GM12878 (cell line): ENCODE results near the gene UBE2E2. TPM values are rescaled to one million over a fixed set of nuclear protein-coding genes. Genes with fewer than 3 reads are reported as not detected.
A peak's percentile ranks its signal among the peaks of the same experiment; 100 is the strongest.

Experiments used
- ATAC-seq: fragments of 200-7000 bp; cut with Tn5 transposase; 3 replicates; pipeline ENCODE4 v1.9.1; 2020; ENCODE audit warnings: mild to moderate bottlenecking, moderate library complexity
- BruUV-seq: library from RNA; stranded (reverse); fragments of 400-500 nt; replicated peaks from 2 replicates; lab custom pipeline; 2021; lab: Mats Ljungman, UMichigan
- CTCF ChIA-PET: fragments of 300-600 bp; sonication (Branson Sonifier 250); formaldehyde crosslinking; extraction: SDS; loops from one replicate; lab custom pipeline; 2021; ENCODE audit warnings: inconsistent platforms; lab: Yijun Ruan, JAX
- POLR2A ChIA-PET: fragments of 350-600 bp; formaldehyde crosslinking; extraction: SDS; loops from one replicate; lab custom pipeline; 2021; ENCODE audit warnings: inconsistent platforms; lab: Charles Lee
- RAD21 ChIA-PET: fragments of 300-600 bp; sonication (Branson Sonifier 250); formaldehyde crosslinking; loops from one replicate; lab custom pipeline; 2023; ENCODE audit warnings: antibody characterized with exemption; ENCODE audit not compliant: unreplicated experiment; lab: Charles Lee
- SMC1A ChIA-PET: fragments of 300-600 bp; sonication (Branson Sonifier 250); formaldehyde crosslinking; loops from one replicate; lab custom pipeline; 2023; ENCODE audit not compliant: unreplicated experiment, uncharacterized antibody; lab: Charles Lee
- DNase-seq: peaks from one replicate; pipeline ENCODE4 v3.0.0-alpha.2; 2011; ENCODE audit warnings: low read depth, low spot score
- FAIRE-seq: peaks from 3 replicates; lab custom pipeline; 2011; peaks lifted over from hg19 to GRCh38; lab: Jason Lieb, UNC
- H2AFZ ChIP-seq: 2 replicates; pipeline ENCODE4 v1.6.0; 2011; ENCODE audit warnings: low read depth, low read length, control low read depth; ENCODE audit not compliant: control insufficient read depth
- H3K27ac ChIP-seq: 2 replicates; pipeline ENCODE4 v1.5.1; 2011; ENCODE audit warnings: control low read depth; ENCODE audit not compliant: control insufficient read depth, insufficient read depth
- H3K27me3 ChIP-seq, 2 experiments: replicated peaks in 1 of 2; 2 replicates each; pipeline versions ENCODE4 v1.6.0 to v1.6.1; 2011; ENCODE audit warnings: low read length in 1 of 2; ENCODE audit not compliant: control insufficient read depth in 2 of 2, insufficient read depth in 2 of 2
- H3K36me3 ChIP-seq, 2 experiments: 2 replicates each; pipeline ENCODE4 v1.5.1; 2011; ENCODE audit warnings: low read length in 1 of 2; ENCODE audit not compliant: control insufficient read depth in 2 of 2, insufficient read depth in 2 of 2
- H3K4me1 ChIP-seq: 2 replicates; pipeline ENCODE4 v1.6.1; 2011; ENCODE audit warnings: mild to moderate bottlenecking, low read length, moderate library complexity, mixed read lengths; ENCODE audit not compliant: control insufficient read depth, insufficient read depth
- H3K4me2 ChIP-seq: 2 replicates; pipeline ENCODE4 v1.6.0; 2011; ENCODE audit warnings: control low read depth; ENCODE audit not compliant: control insufficient read depth, insufficient read depth
- H3K4me3 ChIP-seq: fragments of 200-600 bp; sonication (generic); 2 replicates; pipeline ENCODE4 v1.5.1; 2016
- H3K79me2 ChIP-seq: 2 replicates; pipeline ENCODE4 v1.6.0; 2011; ENCODE audit warnings: low read length; ENCODE audit not compliant: control insufficient read depth, insufficient read depth
- H3K9ac ChIP-seq: 2 replicates; pipeline ENCODE4 v1.8.0; 2011; ENCODE audit warnings: low read length, control low read depth, mixed read lengths; ENCODE audit not compliant: control insufficient read depth, insufficient read depth
- H3K9me3 ChIP-seq: replicated peaks from 3 replicates; pipeline ENCODE4 v1.5.1; 2011; ENCODE audit warnings: mild to moderate bottlenecking, low read length; ENCODE audit not compliant: control insufficient read depth, insufficient read depth
- H4K20me1 ChIP-seq: 2 replicates; pipeline ENCODE4 v1.6.0; 2011; ENCODE audit not compliant: control insufficient read depth, insufficient read depth
- CREB1 ChIP-seq: IDR thresholded peaks from 2 replicates; pipeline ENCODE4 v1.6.1; 2012; ENCODE audit warnings: low read depth, mild to moderate bottlenecking, inconsistent platforms
- EED ChIP-seq: sonication (generic); IDR thresholded peaks from 2 replicates; pipeline ENCODE4 v1.6.1; 2016; ENCODE audit warnings: antibody characterized with exemption, low read depth
- ESRRA ChIP-seq: IDR thresholded peaks from 2 replicates; pipeline ENCODE4 v1.6.1; 2012; ENCODE audit warnings: mild to moderate bottlenecking, low read length, improper control_type of control experiment
- EZH2 ChIP-seq: IDR thresholded peaks from 2 replicates; pipeline ENCODE4 v1.6.1; 2012; ENCODE audit warnings: low read depth, mild to moderate bottlenecking, control low read depth, inconsistent platforms, low read length, borderline replicate concordance; ENCODE audit not compliant: control insufficient read depth
- GATAD2B ChIP-seq: fragments of 450-650 bp; conservative IDR thresholded peaks from 2 replicates; pipeline ENCODE4 v1.6.1; 2017; ENCODE audit warnings: low read depth, mild to moderate bottlenecking, moderate library complexity
- MEF2B ChIP-seq: fragments of 450-650 bp; IDR thresholded peaks from 2 replicates; pipeline ENCODE4 v1.6.1; 2018; ENCODE audit warnings: mild to moderate bottlenecking, moderate library complexity; ENCODE audit not compliant: partially characterized antibody, poor library complexity, severe bottlenecking
- MLLT1 ChIP-seq: fragments of 450-650 bp; IDR thresholded peaks from 2 replicates; pipeline ENCODE4 v1.6.1; 2016; ENCODE audit warnings: mild to moderate bottlenecking
- NFXL1 ChIP-seq: fragments of 450-650 bp; IDR thresholded peaks from 2 replicates; pipeline ENCODE4 v1.6.1; 2017; ENCODE audit warnings: antibody characterized with exemption, mild to moderate bottlenecking, borderline replicate concordance
- NR2C1 ChIP-seq: fragments of 450-650 bp; IDR thresholded peaks from 2 replicates; pipeline ENCODE4 v1.6.1; 2017; ENCODE audit warnings: antibody characterized with exemption, mild to moderate bottlenecking, moderate library complexity
- PAX5 ChIP-seq: IDR thresholded peaks from 2 replicates; pipeline ENCODE4 v1.6.1; 2011; ENCODE audit warnings: low read depth, low read length, borderline replicate concordance
- PAX8 ChIP-seq: fragments of 450-650 bp; IDR thresholded peaks from 2 replicates; pipeline ENCODE4 v1.6.1; 2017; ENCODE audit warnings: mild to moderate bottlenecking, moderate library complexity
- PBX3 ChIP-seq: IDR thresholded peaks from 2 replicates; pipeline ENCODE4 v1.6.1; 2011; ENCODE audit warnings: mild to moderate bottlenecking, low read depth, low read length, moderate library complexity; ENCODE audit not compliant: insufficient replicate concordance
- POLR2A ChIP-seq: IDR thresholded peaks from 2 replicates; pipeline ENCODE4 v1.6.1; 2011; ENCODE audit warnings: low read depth, mild to moderate bottlenecking, low read length
- RAD21 ChIP-seq: IDR thresholded peaks from 2 replicates; pipeline ENCODE4 v1.6.1; 2011; ENCODE audit warnings: mild to moderate bottlenecking, low read depth, low read length, moderate library complexity; ENCODE audit not compliant: insufficient read depth
- RELB ChIP-seq: fragments of 450-650 bp; IDR thresholded peaks from 2 replicates; pipeline ENCODE4 v1.6.1; 2017; ENCODE audit warnings: low read depth, mild to moderate bottlenecking, moderate library complexity
- RFX5 ChIP-seq: IDR thresholded peaks from 2 replicates; pipeline ENCODE4 v1.6.1; 2011; ENCODE audit warnings: low read depth, low read length, improper control_type of control experiment
- STAT3 ChIP-seq: IDR thresholded peaks from 2 replicates; pipeline ENCODE4 v1.6.1; 2011; ENCODE audit warnings: low read depth, low read length, improper control_type of control experiment
- WGBS: methylation state at CpG from one replicate; pipeline ENCODE4 v1.1.6; 2016; ENCODE audit warnings: low lambda C conversion rate; ENCODE audit not compliant: insufficient replicate concordance, insufficient coverage; ENCODE audit errors: missing lambda C conversion rate; 5-methylcytosine and 5-hydroxymethylcytosine counted together
- in situ Hi-C: fragments of 300-500 bp; cut with MboI; formaldehyde crosslinking; loops from 9 replicates; pipeline ENCODE4 v1.14.3; 2018; ENCODE audit warnings: mixed read lengths
- intact Hi-C: fragments of 100-400 bp; cut with micrococcal nuclease; formaldehyde crosslinking; loops from one replicate; pipeline ENCODE4 v1.14.2; 2022; ENCODE audit not compliant: unreplicated experiment
- polyA plus RNA-seq, 11 experiments: library from polyadenylated mRNA; depleted of rRNA in 4 of 11; unstranded in 6 of 11; stranded (reverse) in 5 of 11; fragments of >200 nt; fragmentation: Nextera tagmentation in 4 of 11; fragmentation: Illumina TruSeq in 1 of 11; extraction: Ambion mirVana in 4 of 11; extraction: Trizol in 1 of 11; gene quantifications; 1 replicate in 1 of 11; 2 replicates in 10 of 11; pipeline versions ENCODE4 v1.2.1 to v1.2.3, GENCODE V29; 2011 to 2016; ENCODE audit warnings: inconsistent platforms in 2 of 11, missing spikeins in 2 of 11, low read depth in 1 of 11
- total RNA-seq, 4 experiments: library from RNA; depleted of rRNA in 3 of 4; stranded (reverse); fragments of >200 nt in 3 of 4; fragmentation: Illumina TruSeq in 1 of 4; extraction: Trizol in 1 of 4; gene quantifications; 2 replicates each; pipeline versions ENCODE4 v1.2.1 to v1.2.3, GENCODE V29; 2013 to 2021
- TF ChIP-seq, protein P1 (sequence below): IDR thresholded peaks from 2 replicates; pipeline ENCODE4 v1.6.1; 2012; ENCODE audit warnings: low read length, inconsistent platforms

Gene UBE2E2
- total and polyA plus RNA-seq, 10 of the 15 experiments (the other 5 are each of a cell fraction or from before 2014, with no cell fraction given): 8.7 to 71.0 (median 36.4) TPM

DNA sequence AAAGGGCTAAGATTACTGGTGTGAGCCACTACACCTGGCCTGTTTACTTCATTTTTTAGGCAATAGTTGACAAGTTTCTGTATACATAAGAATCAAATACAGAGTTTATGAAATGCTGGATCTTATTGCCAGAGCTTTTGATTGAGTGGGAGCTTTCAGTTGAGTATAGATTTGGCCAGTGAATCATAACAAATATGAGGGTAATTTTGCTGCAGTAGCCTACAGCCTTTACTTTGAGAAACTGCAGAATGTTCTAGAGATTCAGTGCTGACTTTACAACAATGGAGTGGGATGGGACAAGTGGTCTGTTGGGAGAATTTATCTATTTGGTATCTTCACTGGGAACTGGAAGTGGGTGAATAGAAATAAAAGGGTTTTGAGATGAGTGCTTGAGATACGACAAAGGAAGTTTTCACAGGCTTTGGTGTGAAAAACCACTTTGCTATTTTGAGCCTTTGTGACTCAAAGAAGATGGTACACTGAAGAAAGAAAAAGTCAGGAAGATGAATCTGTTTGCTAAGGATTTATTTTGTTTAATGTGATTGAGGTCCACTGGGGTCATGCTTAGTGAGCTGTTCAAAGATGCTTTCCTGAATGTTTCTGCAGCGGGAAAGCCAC lies 227.8 kb downstream of the UBE2E2 start:
- intact Hi-C loops (no loop called here), in situ Hi-C loops (no loop called here)
- Histone ChIP-seq H3K36me3 (no peaks in the 10 kb centered on the region), H3K4me1 (peaks cover 4% of the 10 kb centered on the region; the same call in 1 of the 2 replicates), H3K27ac (no peak overlapping the region), H3K27me3 (no peaks in the 10 kb centered on the region), H3K4me3 (no peak overlapping the region), H3K4me2 (peak overlapping the region; percentile 46; the same call in 1 of the 2 replicates), H3K79me2 (no peaks in the 10 kb centered on the region; the same call in 1 of the 2 replicates), H2AFZ (no peak overlapping the region), H3K9me3 (no peaks in the 10 kb centered on the region), H3K9ac (no peak overlapping the region), H4K20me1 (no peaks in the 10 kb centered on the region)
- no peak for DNase-seq
- peak; percentile 68 for ATAC-seq
- ChIA-PET RAD21 (interaction anchor here (0.7 to 3.0 kb wide), 7 partner anchors 8 to 359 kb away, joined by 3 to 8 read pairs (median 4); no protein-coding TSS in a partner anchor), POLR2A (interaction anchor here (1.0 to 2.1 kb wide), 4 partner anchors 8 to 18 kb away, joined by 3 to 12 read pairs (median 4); no protein-coding TSS in a partner anchor), SMC1A (interaction anchor here (0.8 to 5.8 kb wide), 10 partner anchors 8 to 224 kb away, joined by 3 to 31 read pairs (median 3); no protein-coding TSS in a partner anchor), CTCF (interaction anchor here (0.7 to 2.4 kb wide), 3 partner anchors 9 to 330 kb away, joined by 3 to 14 read pairs (median 3); no protein-coding TSS in a partner anchor)
- WGBS: 46% methylated on average over 2 of the region's 2 CpGs
- BruUV-seq: no TSS peak
- FAIRE-seq: no peak
- TF ChIP-seq, protein P1, sequence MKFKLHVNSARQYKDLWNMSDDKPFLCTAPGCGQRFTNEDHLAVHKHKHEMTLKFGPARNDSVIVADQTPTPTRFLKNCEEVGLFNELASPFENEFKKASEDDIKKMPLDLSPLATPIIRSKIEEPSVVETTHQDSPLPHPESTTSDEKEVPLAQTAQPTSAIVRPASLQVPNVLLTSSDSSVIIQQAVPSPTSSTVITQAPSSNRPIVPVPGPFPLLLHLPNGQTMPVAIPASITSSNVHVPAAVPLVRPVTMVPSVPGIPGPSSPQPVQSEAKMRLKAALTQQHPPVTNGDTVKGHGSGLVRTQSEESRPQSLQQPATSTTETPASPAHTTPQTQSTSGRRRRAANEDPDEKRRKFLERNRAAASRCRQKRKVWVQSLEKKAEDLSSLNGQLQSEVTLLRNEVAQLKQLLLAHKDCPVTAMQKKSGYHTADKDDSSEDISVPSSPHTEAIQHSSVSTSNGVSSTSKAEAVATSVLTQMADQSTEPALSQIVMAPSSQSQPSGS: peak; percentile 40; the same call in 1 of the 2 replicates
- no peak for TF ChIP-seq MLLT1
- TF ChIP-seq RFX5: no peak
- TF ChIP-seq RELB: peak; percentile 26; the same call in 1 of the 2 replicates
- TF ChIP-seq PBX3: no peak
- TF ChIP-seq STAT3: no peak
- no peak for TF ChIP-seq NR2C1
- TF ChIP-seq PAX8: no peak
- TF ChIP-seq GATAD2B: no peak
- TF ChIP-seq EZH2: no peak
- peak; percentile 55 for TF ChIP-seq MEF2B
- TF ChIP-seq EED: no peak
- TF ChIP-seq NFXL1: no peak
- TF ChIP-seq PAX5: no peak
- TF ChIP-seq POLR2A: no peak
- TF ChIP-seq ESRRA: no peak
- no peak for TF ChIP-seq CREB1
- TF ChIP-seq RAD21: no peak
